Liver (tissue), 3 donors: ENCODE data around the gene PRKCH.

Experiments used
- ATF3 ChIP-seq: IDR thresholded peaks from 2 replicates; pipeline ENCODE4 v1.6.1; 2016; ENCODE audit warnings: antibody characterized with exemption
- CTCF ChIP-seq: fragments of 150-350 bp; IDR thresholded peaks from 2 replicates; pipeline ENCODE4 v1.5.1; 2017; ENCODE audit warnings: improper control_type of control experiment, low read depth, low read length; ENCODE audit not compliant: missing input control
- GABPA ChIP-seq, 2 donors: IDR thresholded peaks in 1 of 2; conservative IDR thresholded peaks in 1 of 2; 2 replicates each; pipeline ENCODE4 v1.6.1; 2016; ENCODE audit warnings: antibody characterized with exemption in 2 of 2, mild to moderate bottlenecking in 1 of 2, moderate library complexity in 1 of 2
- HNF4G ChIP-seq: IDR thresholded peaks from 2 replicates; pipeline ENCODE4 v1.6.1; 2016; ENCODE audit warnings: antibody characterized with exemption
- TAF1 ChIP-seq: conservative IDR thresholded peaks from 2 replicates; pipeline ENCODE4 v1.6.1; 2016; ENCODE audit warnings: antibody characterized with exemption, mild to moderate bottlenecking
- YY1 ChIP-seq: IDR thresholded peaks from 2 replicates; pipeline ENCODE4 v1.6.1; 2016; ENCODE audit warnings: antibody characterized with exemption, mild to moderate bottlenecking
- TF ChIP-seq, protein P1 (sequence below): IDR thresholded peaks from 2 replicates; pipeline ENCODE4 v1.6.1; 2016; ENCODE audit warnings: antibody characterized with exemption, mild to moderate bottlenecking
- donor health status: healthy.
- donor health status: healthy.

- no peak for TF ChIP-seq CTCF
- TF ChIP-seq TAF1: no peak
- no peak for TF ChIP-seq ATF3
- TF ChIP-seq YY1: no peak
- TF ChIP-seq GABPA (IDR thresholded peaks at IDR 0.05 in 1 of 2, conservative IDR thresholded peaks at IDR 0.05 in 1 of 2): no peak
- TF ChIP-seq HNF4G: no peak
- TF ChIP-seq, protein P1, sequence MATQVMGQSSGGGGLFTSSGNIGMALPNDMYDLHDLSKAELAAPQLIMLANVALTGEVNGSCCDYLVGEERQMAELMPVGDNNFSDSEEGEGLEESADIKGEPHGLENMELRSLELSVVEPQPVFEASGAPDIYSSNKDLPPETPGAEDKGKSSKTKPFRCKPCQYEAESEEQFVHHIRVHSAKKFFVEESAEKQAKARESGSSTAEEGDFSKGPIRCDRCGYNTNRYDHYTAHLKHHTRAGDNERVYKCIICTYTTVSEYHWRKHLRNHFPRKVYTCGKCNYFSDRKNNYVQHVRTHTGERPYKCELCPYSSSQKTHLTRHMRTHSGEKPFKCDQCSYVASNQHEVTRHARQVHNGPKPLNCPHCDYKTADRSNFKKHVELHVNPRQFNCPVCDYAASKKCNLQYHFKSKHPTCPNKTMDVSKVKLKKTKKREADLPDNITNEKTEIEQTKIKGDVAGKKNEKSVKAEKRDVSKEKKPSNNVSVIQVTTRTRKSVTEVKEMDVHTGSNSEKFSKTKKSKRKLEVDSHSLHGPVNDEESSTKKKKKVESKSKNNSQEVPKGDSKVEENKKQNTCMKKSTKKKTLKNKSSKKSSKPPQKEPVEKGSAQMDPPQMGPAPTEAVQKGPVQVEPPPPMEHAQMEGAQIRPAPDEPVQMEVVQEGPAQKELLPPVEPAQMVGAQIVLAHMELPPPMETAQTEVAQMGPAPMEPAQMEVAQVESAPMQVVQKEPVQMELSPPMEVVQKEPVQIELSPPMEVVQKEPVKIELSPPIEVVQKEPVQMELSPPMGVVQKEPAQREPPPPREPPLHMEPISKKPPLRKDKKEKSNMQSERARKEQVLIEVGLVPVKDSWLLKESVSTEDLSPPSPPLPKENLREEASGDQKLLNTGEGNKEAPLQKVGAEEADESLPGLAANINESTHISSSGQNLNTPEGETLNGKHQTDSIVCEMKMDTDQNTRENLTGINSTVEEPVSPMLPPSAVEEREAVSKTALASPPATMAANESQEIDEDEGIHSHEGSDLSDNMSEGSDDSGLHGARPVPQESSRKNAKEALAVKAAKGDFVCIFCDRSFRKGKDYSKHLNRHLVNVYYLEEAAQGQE: no peak
Observed at GRCh38 chr14:61460063-61460462, 138.7 kb downstream of the PRKCH start.
